Globus pallidus (tissue), 1 donor: ENCODE data around the gene HCCS.
A peak's percentile ranks its signal among the peaks of the same experiment; 100 is the strongest.

Experiments used
- DNase-seq: peaks from one replicate; pipeline ENCODE4 v3.0.0-alpha.2; 2015; ENCODE audit warnings: low spot score

Gene HCCS

DNA sequence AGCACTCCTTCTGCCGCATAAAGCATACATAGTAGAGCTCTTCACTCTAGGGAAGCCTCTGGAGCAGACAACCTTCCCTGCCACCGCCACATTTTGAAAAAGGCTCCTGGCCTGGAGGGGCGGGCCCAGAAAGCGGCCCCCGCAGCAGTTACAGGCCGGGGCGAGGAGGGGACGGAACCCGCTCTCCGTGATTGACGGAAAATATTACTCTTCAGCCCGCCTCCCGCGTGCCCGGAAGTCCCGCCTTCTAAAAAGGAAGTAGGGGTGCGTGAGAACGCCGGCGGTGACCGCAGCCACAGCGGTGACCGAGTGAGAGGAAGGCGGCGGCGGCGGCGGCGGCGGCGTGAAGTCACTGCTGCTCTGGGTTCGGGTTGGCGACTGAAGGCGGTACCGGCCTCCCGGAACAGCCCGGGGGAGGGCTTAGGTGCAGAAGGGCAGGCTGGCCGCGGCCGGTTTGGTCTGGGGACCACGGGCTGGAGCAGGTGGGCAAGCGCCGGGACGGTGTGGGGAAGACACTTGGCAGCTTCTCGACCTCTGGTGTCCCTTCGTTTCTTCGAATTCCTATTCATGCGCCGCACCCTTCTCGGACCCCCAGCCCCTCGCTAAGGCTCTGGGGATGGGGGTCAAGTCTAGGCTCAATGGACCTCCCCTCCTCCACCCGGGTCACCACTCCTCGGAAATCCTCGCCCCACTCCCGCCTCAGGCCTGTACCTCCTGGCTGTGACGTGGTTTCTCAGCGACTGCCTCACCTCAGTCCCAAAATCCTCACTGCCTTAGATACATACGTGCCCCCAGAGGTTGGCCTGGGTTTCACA, at the start of gene HCCS:
Gene HCCS, plus strand, starts transcription at position 296 of the 815 bp plus-strand sequence. CDS start 729 bp downstream, outside the sequence.
- peak; percentile 81 for DNase-seq

DNA sequence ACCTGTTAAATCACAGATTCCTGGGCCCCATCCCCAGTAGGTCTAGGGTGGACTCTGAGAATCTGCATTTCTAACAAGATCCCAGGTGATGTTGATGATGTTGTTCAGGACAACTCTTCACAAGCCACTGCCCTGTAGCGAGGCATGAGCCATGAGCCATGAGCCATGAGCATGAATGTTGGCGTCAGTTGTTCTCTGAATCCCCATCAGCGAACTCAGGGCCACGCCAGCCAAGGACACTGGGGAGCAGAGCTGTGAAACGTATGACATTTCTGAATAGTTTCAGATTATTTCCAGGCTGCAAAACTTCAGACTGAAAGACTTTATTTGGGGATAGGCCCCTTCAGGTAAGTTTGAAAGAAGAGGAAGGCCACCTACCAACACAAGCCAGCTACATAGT, 46.9 kb upstream of the HCCS start:
- DNase-seq = no peak

DNA sequence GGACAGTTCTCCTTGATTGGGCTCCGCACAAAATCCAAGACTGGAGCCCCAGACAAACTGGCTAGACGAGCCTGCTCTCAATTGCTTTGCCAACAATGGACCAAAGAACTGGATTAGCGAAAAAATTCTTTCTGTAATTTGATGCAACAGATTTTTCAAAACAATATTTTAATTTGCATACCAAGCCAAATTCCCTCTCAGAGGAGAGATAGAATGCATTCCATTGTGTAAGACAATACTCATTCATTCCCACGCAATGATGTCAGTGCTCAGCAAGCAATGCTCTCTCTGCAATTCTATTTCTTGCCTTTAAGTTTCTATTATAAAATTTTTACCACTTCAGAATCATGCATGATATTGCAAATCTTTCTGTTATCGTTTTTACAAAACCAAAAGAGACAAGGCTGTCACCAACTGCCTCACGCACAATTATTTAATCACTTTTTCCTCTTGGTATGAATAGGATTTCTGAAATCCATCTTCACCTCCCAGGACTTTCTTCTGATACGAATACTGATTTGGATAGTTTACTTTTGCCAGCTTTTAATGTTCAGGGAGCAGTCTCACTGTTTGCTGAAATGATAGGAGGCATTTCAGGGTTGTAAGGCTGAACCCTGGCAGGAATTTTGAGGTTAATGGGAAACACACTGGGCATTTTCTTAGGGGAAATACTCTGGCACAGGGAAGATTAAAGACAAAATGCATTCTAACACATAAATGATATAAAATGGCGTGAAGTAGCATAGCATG, 46.1 kb upstream of the HCCS start:
- DNase-seq = peak; percentile 65

GRCh38 chrX:11066812-11067211, 44.3 kb upstream of the HCCS start:
- DNase-seq = no peak

DNA sequence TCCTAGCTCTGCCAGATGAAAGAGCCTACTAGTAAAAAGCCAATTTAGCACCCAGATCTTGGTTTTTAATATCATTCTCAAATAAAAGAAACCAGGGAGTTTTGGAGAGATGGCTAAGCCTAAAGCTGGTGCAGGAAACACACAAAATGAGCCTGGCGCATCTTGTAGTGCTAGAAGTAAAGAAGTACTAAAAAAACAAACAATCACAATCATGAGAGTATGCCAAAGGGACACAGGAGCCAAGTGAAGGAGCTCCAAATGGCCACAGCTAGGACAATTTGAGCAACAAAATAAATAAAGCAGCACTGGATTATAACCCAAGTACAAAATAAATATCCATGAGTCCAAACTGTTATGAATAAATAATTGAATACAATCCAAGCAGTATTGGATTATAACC, 37.8 kb upstream of the HCCS start:
- DNase-seq = no peak

- no peak for DNase-seq
Observed at GRCh38 chrX:11080741-11081305, 30.3 kb upstream of the HCCS start.

DNA sequence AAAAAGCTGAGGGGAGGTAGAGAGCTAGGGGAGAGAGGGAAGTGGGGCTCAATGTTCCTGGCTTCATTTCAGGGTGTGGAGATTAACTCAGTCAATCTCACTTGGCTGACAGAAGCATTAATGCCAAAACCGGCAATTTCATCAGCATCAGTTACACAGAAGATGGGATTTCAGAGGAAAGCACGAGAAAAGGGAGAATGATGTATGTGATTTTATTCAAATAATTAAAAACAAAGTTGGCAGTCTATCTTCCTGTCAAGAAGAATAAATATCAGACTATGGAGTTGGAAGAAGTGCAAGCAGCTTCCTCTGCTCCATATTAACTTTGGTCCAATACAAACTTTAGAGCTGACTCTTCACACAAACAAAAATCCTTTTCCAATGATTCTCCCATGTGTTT, 29.6 kb upstream of the HCCS start:
- DNase-seq = no peak

- no peak for DNase-seq
Observed at GRCh38 chrX:11085305-11085704, 25.8 kb upstream of the HCCS start.

DNA sequence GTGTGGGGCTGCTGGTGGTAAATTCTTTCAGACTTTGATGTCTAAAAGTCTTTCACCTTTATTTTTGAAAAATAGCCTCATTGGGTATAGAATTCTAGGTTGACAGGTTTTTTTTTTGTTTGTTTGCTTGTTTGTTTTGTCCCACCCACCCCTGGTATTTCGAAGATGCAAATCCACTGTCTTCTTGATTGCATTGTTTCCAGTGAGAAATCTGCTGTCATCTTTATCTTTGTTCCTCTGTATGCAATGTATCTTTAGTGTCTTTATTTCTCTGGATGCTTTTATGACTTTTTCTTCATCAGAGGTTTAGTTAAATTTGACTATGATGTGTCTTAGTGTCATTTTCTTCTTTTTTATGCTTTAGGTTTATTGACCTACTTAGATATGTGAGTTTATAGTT, 21.3 kb upstream of the HCCS start:
- no peak for DNase-seq

DNA sequence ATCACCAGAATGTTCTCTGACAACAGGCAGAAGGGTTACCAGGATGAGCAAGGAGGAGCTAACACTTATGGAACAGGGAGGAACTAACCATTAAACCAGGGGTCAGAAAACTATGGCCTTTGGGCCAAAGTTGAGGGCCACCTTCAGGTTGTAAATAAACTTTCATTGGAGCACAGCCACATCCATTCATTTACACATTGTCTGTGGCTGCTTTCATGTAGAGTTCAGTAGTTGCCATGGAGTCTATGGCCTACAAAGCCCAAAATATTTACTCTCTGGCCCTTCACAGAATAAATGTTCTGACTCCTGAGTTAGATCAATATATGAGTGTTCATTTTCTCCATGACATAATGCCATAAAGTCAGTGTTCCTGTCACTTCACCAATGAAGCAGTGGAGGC, 13.2 kb upstream of the HCCS start:
- no peak for DNase-seq

- no peak for DNase-seq
Observed at GRCh38 chrX:11099465-11099864, 11.7 kb upstream of the HCCS start.

DNA sequence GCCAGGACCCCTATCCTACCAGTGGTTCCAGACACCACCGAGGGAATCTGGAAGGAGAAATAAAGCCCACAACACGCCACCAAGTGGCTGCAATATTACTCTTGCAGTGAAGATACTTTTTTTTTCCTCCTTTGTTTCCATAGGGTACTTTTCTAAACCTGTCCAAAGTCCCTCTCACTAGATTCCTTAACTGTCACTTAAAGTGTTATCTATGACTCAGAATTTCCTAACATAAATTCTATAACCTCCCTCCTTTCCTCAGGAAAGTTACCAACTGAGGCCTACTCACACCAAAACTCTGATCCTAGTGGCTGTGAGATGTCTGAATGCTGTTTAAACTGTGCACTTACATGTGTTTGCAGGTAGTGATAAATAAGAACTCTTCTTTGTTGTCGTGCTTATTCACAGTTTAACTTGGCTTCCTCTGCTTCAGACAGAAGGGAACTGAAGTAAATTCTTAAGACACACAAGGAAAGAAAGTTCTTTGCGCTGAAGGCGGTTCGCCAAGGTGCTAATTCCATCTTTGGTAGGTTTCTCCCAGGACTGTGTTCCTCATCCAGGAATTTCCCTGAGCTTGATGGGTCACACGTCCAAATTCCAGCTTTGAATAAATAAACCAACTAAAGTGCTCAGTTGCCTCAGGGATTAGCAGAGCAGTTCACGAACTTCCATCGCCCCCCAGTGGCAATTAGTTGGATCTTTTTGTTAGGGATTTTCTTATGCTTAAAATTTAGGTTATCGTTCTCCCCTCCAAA, 10.7 kb upstream of the HCCS start:
- peak; percentile 60 for DNase-seq

DNA sequence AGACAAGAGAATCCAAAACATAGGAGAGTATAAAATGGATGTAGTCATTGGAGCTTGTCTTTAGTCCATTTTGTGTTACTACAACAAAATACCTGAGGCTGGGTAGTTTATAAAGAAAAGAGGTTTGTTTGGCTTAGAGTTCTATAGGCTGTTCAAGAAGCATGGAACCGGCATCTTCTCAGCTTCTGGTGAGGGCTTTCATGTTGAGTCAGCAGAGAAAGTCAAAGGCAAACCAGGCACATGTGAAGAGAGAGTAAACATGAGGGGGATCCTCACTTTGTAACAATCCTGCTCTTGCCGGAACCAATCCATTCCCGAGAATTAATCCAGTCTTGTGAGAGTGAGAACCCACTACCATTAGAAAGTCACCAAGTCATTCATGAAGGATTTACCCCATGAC, 8.1 kb upstream of the HCCS start:
- no peak for DNase-seq

- no peak for DNase-seq
Observed at GRCh38 chrX:11103751-11104150, 7.4 kb upstream of the HCCS start.

DNA sequence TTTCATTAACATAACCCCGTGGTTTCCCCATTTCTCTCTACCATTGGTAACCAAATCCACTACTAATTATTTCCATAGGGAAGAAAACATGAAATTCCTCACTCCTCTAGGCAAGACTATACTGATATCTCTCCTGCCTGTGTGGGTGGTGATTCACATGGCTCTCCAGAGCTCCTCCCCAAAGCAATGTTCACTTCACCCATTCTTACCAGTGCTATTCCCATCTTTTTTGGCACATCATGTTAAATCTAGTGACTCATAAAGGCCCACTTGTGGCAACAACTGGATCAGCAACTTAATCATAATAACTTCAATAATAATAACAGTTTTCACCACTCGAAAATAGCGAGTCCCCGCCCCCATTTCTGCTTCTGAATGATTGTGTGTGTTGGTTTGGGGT, 6.1 kb upstream of the HCCS start:
- no peak for DNase-seq

- no peak for DNase-seq
Observed at GRCh38 chrX:11108253-11108941, 2.7 kb upstream of the HCCS start.

DNA sequence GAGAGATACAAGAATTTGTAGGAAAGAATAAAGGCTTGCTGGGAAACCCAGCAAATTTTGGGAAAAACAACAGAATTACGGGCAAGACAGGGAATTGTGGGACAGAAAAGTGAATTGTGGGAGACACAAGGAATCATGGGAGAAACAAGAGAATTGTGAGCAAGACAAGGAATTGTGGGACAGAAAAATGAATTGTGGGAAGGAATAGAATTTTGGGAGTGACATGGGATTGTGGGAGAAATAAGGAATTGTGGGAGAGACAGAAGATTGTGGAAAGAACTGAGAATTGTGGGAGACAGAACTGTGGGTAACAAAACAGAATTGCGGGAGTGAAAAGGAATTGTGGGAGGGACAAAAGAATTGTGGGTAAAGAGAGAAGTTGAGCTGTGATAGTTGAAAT, 1.2 kb upstream of the HCCS start:
- DNase-seq = no peak

DNA sequence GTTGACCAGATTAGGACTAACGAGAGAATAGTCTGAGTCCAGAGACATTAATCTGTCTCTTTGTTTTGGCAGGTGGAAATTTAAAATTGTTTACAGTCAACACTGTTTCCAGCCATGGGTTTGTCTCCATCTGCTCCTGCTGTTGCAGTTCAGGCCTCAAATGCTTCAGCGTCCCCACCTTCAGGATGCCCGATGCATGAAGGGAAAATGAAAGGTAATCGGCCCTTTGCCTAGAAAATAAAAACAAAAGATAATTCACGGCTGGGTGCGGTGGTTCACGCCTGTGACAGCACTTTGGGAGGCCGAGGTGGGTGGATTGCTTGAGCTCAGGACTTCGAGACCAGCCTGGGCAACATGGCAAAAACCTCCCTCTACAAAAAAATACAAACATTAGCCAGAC, 815 bp downstream of the HCCS start:
- no peak for DNase-seq

DNA sequence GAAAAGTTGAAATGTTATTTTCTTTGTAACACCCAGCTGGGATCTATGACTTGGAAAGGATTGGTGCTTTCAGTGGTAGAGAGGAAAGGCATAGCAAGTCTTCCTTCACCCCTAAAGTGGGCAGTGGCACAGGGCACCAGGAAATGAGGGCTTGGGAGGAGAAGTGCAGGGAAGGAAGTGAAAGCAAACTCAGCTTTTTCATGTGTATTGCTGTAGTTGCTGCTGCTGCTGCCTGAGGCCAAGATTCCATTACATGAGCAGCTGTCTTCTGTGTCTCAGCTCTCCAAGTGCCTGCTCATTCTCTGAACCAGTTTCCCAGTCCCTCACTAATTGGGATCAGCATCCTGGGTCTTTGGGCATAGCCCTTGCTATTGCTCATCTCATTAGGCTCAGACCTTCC, 2.6 kb downstream of the HCCS start:
- no peak for DNase-seq

GRCh38 chrX:11117745-11118144, 6.6 kb downstream of the HCCS start:
- no peak for DNase-seq

DNA sequence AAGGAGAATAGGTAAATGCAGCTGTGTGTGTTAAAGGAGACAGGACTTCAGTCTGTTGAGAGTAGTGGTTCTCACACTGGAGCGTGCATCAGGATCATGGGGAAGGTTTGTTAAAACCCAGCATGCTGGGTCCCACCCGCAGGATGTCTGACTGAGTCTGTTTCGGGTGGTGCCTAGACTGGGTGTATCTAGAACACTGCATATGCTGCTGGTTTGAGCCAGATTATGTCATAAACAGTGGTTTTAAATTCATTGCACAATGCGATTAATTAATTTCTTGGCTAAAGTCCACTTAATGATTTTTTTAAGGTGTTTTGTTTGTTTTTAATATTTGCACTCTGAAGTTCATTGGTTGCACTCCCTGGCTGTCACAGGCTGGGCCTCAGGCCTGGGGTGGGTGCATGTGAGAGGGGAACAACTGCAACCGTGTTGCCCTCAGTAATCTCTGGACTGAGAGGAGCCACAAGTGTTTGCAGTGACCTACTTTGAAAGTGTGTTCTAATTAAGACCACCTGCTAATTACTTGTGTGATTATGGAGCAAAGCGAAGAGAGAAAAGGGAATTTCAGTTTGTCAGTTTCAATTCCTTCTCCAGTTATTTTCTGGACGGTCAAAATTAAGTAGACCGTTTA, 8.3 kb downstream of the HCCS start:
- no peak for DNase-seq
